Measurements from ENCODE around the gene HPSE2. TPM values are rescaled to one million over a fixed set of nuclear protein-coding genes. Genes with fewer than 3 reads are reported as not detected.

The HPSE2 gene
- total and polyA plus RNA-seq, 2 of the 13 experiments (the other 11 are each of a cell fraction or from before 2014, with no cell fraction given) = 0.01 TPM; not detected in 1

DNA sequence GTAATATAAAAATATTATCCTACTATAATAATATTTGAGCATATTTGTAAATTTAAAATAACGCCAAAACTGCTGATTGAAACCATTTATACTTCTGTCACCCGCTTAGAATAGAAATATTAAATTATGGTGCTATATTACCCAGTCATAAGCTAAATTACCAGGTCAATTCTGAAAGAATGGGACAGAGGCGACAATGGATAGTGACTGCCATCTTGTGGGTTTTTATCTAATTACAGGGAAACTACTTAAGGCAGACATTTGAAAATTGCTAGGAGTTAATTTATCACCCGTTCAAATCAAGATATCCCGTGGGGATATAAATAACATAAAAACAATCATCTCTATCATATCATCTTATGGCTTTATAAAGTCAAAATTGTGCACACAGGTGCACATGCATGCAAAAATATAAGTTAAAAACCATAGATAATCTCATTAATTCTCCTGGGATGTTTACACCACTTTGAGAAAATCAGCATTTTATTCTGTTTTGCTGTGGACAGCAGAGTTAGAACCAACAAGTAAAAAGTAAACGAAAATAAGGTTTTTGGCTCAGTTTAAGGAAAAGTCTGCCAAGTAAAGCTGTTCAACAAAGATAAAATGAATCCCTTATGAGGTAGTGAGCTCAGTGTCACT, 41.3 kb upstream of the HPSE2 start (continued):
- TF ChIP-seq STAG1 (CRISPR knock-in tag; IDR thresholded peaks at IDR 0.05) (peak; percentile 71), ELF1 (CRISPR knock-in tag; IDR thresholded peaks at IDR 0.05) (no peak)

DNA sequence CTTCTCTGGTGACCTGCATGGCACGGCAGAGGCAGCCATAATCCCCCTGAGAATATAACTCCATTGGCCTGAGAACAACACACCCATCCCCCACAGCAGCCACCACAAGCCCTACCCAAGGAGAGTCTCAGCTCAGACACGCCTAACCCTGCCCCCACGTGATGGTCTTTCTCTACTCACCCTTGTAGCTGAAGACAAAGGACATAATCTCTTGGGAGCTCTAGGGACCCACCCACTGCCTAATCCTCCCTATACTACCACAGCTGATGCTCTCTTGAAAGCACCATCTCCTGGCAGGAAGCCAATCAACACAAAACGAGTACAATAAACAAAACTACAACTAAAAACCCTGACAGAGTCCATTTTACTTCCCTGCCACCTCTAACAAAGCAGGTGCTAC, 30.7 kb upstream of the HPSE2 start:
- Histone ChIP-seq H3K27me3 (ENCODE audit: control insufficient read depth in 1 of 2, insufficient read depth in 2 of 2, low read length in 2 of 2) (0 out of 5 replicates have a peak, but pooled peaks cover 0 to 7% of the 10 kb centered on the region in 2 experiments), H3K4me1 (ENCODE audit: insufficient read depth, low read length) (no peaks in the 10 kb centered on the region), H3K36me3 (replicated peaks in 1 of 2; ENCODE audit: control insufficient read depth in 1 of 2, insufficient read depth in 2 of 2, low read length in 2 of 2) (no peaks in the 10 kb centered on the region), H3K9me3 (ENCODE audit: low read length) (0 out of 2 replicates have a peak, but pooled peaks cover 5% of the 10 kb centered on the region), H3K4me2 (ENCODE audit: low read depth, low read length) (no peak overlapping the region), H3K4me3 (replicated peaks in 1 of 3; ENCODE audit: insufficient read depth in 1 of 3, low read depth in 2 of 3, low read length in 3 of 3) (no peak overlapping the region), H3K27ac (ENCODE audit: extremely low read length, insufficient read depth, low read length) (no peak overlapping the region), H2AFZ (ENCODE audit: low read length) (no peak overlapping the region), H4K20me1 (ENCODE audit: insufficient read depth, low read length) (no peaks in the 10 kb centered on the region), H3K79me2 (ENCODE audit: insufficient read depth, low read length) (no peaks in the 10 kb centered on the region), H3K9ac (ENCODE audit: insufficient read depth, low read depth, low read length) (no peak overlapping the region)
- ATAC-seq = no peak
- intact Hi-C loops (cut with micrococcal nuclease; ENCODE audit: unreplicated experiment) (no loop called here), in situ Hi-C loops (cut with HindIII; ENCODE audit: extremely low pct_ligation_motif_present, low pct_unique_long_range_greater_than_20kb) (loop anchor here (25.0 kb wide), 1 partner anchor 404 kb away; no protein-coding TSS in a partner anchor)
- ChIA-PET CTCF (ENCODE audit: low intra/inter-chr PET ratio, low total read pairs) (no interaction called here), POLR2A (no interaction called here)
- no peak for DNase-seq (ENCODE audit: low spot score)
- no TSS peak for BruUV-seq (replicated peaks)
- no peak for FAIRE-seq
- 0% methylated on average over 2 of the region's 4 CpGs for WGBS (ENCODE audit: low lambda C conversion rate)
- no peak for TF ChIP-seq ZNF605 (CRISPR knock-in tag; IDR thresholded peaks at IDR 0.05)
- TF ChIP-seq PHF20 (CRISPR knock-in tag; IDR thresholded peaks at IDR 0.05) = no peak
- TF ChIP-seq ZNF34 (CRISPR knock-in tag; IDR thresholded peaks at IDR 0.05; ENCODE audit: borderline replicate concordance) = no peak
- TF ChIP-seq MYC (CRISPR knock-in tag; IDR thresholded peaks at IDR 0.05; ENCODE audit: borderline replicate concordance) = no peak
- TF ChIP-seq ZSCAN25 (CRISPR knock-in tag; IDR thresholded peaks at IDR 0.05) = no peak
- TF ChIP-seq, protein P1, sequence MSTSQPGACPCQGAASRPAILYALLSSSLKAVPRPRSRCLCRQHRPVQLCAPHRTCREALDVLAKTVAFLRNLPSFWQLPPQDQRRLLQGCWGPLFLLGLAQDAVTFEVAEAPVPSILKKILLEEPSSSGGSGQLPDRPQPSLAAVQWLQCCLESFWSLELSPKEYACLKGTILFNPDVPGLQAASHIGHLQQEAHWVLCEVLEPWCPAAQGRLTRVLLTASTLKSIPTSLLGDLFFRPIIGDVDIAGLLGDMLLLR (CRISPR knock-in tag; IDR thresholded peaks at IDR 0.05) = no peak
- no peak for TF ChIP-seq ZNF333 (CRISPR knock-in tag; IDR thresholded peaks at IDR 0.05; ENCODE audit: borderline replicate concordance)
- TF ChIP-seq SMAD1 (CRISPR knock-in tag; IDR thresholded peaks at IDR 0.05; ENCODE audit: borderline replicate concordance, low read depth) = no peak
- TF ChIP-seq, protein P2, sequence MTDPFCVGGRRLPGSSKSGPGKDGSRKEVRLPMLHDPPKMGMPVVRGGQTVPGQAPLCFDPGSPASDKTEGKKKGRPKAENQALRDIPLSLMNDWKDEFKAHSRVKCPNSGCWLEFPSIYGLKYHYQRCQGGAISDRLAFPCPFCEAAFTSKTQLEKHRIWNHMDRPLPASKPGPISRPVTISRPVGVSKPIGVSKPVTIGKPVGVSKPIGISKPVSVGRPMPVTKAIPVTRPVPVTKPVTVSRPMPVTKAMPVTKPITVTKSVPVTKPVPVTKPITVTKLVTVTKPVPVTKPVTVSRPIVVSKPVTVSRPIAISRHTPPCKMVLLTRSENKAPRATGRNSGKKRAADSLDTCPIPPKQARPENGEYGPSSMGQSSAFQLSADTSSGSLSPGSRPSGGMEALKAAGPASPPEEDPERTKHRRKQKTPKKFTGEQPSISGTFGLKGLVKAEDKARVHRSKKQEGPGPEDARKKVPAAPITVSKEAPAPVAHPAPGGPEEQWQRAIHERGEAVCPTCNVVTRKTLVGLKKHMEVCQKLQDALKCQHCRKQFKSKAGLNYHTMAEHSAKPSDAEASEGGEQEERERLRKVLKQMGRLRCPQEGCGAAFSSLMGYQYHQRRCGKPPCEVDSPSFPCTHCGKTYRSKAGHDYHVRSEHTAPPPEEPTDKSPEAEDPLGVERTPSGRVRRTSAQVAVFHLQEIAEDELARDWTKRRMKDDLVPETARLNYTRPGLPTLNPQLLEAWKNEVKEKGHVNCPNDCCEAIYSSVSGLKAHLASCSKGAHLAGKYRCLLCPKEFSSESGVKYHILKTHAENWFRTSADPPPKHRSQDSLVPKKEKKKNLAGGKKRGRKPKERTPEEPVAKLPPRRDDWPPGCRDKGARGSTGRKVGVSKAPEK (CRISPR knock-in tag; IDR thresholded peaks at IDR 0.05; ENCODE audit: borderline replicate concordance) = no peak
- TF ChIP-seq SALL1 (CRISPR knock-in tag; IDR thresholded peaks at IDR 0.05) = no peak
- no peak for TF ChIP-seq ZFP82 (CRISPR knock-in tag; IDR thresholded peaks at IDR 0.05; ENCODE audit: borderline replicate concordance)
- no peak for TF ChIP-seq HES4 (CRISPR knock-in tag; IDR thresholded peaks at IDR 0.05; ENCODE audit: borderline replicate concordance)
- TF ChIP-seq ZNF329 (CRISPR knock-in tag; IDR thresholded peaks at IDR 0.05; ENCODE audit: low read depth) = no peak
- no peak for TF ChIP-seq SNRNP70 (IDR thresholded peaks at IDR 0.05; ENCODE audit: low read depth, low read length)
- TF ChIP-seq SMARCC2 (IDR thresholded peaks at IDR 0.05) = no peak
- no peak for TF ChIP-seq JUN (CRISPR knock-in tag; IDR thresholded peaks at IDR 0.05)
- TF ChIP-seq HOXA9 (CRISPR knock-in tag; IDR thresholded peaks at IDR 0.05; ENCODE audit: borderline replicate concordance) = no peak
